B cell (primary cell): ENCODE data around the gene CR2. TPM values are rescaled to one million over a fixed set of nuclear protein-coding genes. Genes with fewer than 3 reads are reported as not detected.

Source experiments
- ATAC-seq: fragments of 200-7000 bp; cut with Tn5 transposase; one replicate; pipeline ENCODE4 v1.10.0; 2021; ENCODE audit warnings: low read depth, mild to moderate bottlenecking, moderate number of reproducible peaks, moderate library complexity
- CTCF ChIA-PET: fragments of 350-600 bp; sonication (Branson Sonifier 250); formaldehyde crosslinking; loops from one replicate; lab custom pipeline; 2021; ENCODE audit warnings: antibody characterized with exemption, inconsistent platforms; lab: Charles Lee
- POLR2A ChIA-PET: fragments of 350-600 bp; sonication (Branson Sonifier 250); formaldehyde crosslinking; loops from one replicate; lab custom pipeline; 2021; ENCODE audit warnings: antibody characterized with exemption; lab: Charles Lee
- DNase-seq: peaks from one replicate; pipeline ENCODE4 v3.0.0; 2013
- H2AFZ ChIP-seq: 2 replicates; pipeline ENCODE4 v1.6.1; 2012; ENCODE audit warnings: mild to moderate bottlenecking, low read depth, low read length; ENCODE audit not compliant: insufficient read depth, poor library complexity, severe bottlenecking
- H3K27ac ChIP-seq, 2 donors: 1 replicate in 1 of 2; 2 replicates in 1 of 2; pipeline ENCODE4 v1.5.1; 2012 to 2013; ENCODE audit warnings: low read length in 2 of 2, mild to moderate bottlenecking in 2 of 2, moderate library complexity in 1 of 2
- H3K27me3 ChIP-seq, 4 experiments: fragments of 200-600 bp in 1 of 4; sonication (generic) in 1 of 4; replicated peaks in 1 of 4; 1 replicate in 2 of 4; 2 replicates in 2 of 4; pipeline versions ENCODE4 v1.6.1 to v1.7.0; 2013 to 2016; ENCODE audit warnings: low read length in 3 of 4, mild to moderate bottlenecking in 2 of 4, mixed read lengths in 1 of 4, moderate library complexity in 1 of 4; ENCODE audit not compliant: insufficient read depth in 4 of 4, control insufficient read depth in 3 of 4; ENCODE audit errors: control extremely low read depth in 1 of 4
- H3K36me3 ChIP-seq, 2 experiments: replicated peaks in 1 of 2; 1 replicate in 1 of 2; 2 replicates in 1 of 2; pipeline versions ENCODE4 v1.6.1 to v1.7.1; 2013; ENCODE audit warnings: low read length in 1 of 2; ENCODE audit not compliant: insufficient read depth in 2 of 2, control insufficient read depth in 1 of 2; ENCODE audit errors: control extremely low read depth in 1 of 2, extremely low read depth in 1 of 2
- H3K4me1 ChIP-seq, 2 donors: fragments of 200-600 bp in 1 of 2; sonication (generic) in 1 of 2; 1 replicate in 1 of 2; 2 replicates in 1 of 2; pipeline versions ENCODE4 v1.5.1 to v1.6.1; 2013 to 2017; ENCODE audit warnings: low read length in 2 of 2; ENCODE audit not compliant: control insufficient read depth in 2 of 2, insufficient read depth in 2 of 2
- H3K4me2 ChIP-seq: replicated peaks from 2 replicates; pipeline ENCODE3; 2012; ENCODE audit warnings: mild to moderate bottlenecking, low read depth, low read length; ENCODE audit not compliant: poor library complexity, severe bottlenecking
- H3K4me3 ChIP-seq, 5 experiments: fragments of 200-600 bp in 1 of 5; sonication (generic) in 1 of 5; 1 replicate in 3 of 5; 2 replicates in 2 of 5; pipeline versions ENCODE4 v1.5.1 to v1.7.0; 2011 to 2016; ENCODE audit warnings: low read length in 4 of 5, mild to moderate bottlenecking in 4 of 5, low read depth in 2 of 5, control low read depth in 1 of 5, moderate library complexity in 1 of 5; ENCODE audit not compliant: insufficient read depth in 1 of 5; ENCODE audit errors: control extremely low read depth in 1 of 5, extremely low read depth in 1 of 5
- H3K79me2 ChIP-seq: fragments of 200-600 bp; sonication (generic); one replicate; pipeline ENCODE4 v1.6.0; 2016; ENCODE audit warnings: low read length; ENCODE audit not compliant: control insufficient read depth, insufficient read depth
- H3K9ac ChIP-seq: fragments of 200-600 bp; sonication (generic); 2 replicates; pipeline ENCODE4 v1.6.1; 2017; ENCODE audit warnings: mild to moderate bottlenecking, low read length, moderate library complexity
- H3K9me3 ChIP-seq, 3 donors: one replicate each; pipeline versions ENCODE4 v1.6.1 to v1.7.1; 2013; ENCODE audit warnings: low read length in 2 of 3; ENCODE audit not compliant: control insufficient read depth in 2 of 3, insufficient read depth in 1 of 3; ENCODE audit errors: control extremely low read depth in 1 of 3
- H4K20me1 ChIP-seq: 2 replicates; pipeline ENCODE4 v1.6.0; 2012; ENCODE audit warnings: mild to moderate bottlenecking, low read length; ENCODE audit not compliant: insufficient read depth, control insufficient read depth, poor library complexity, severe bottlenecking
- H3K27ac Mint-ChIP-seq: one replicate; pipeline ENCODE4 v1.8.0; 2021; ENCODE audit warnings: mixed read lengths
- H3K27me3 Mint-ChIP-seq: one replicate; pipeline ENCODE4 v1.8.0; 2021; ENCODE audit warnings: mixed read lengths
- H3K4me1 Mint-ChIP-seq: one replicate; pipeline ENCODE4 v1.8.0; 2021; ENCODE audit warnings: mixed read lengths
- H3K4me3 Mint-ChIP-seq: one replicate; pipeline ENCODE4 v1.8.0; 2021; ENCODE audit warnings: mixed read lengths
- H3K9me3 Mint-ChIP-seq: one replicate; pipeline ENCODE4 v1.8.0; 2022; ENCODE audit warnings: mixed read lengths; ENCODE audit not compliant: insufficient read depth
- CTCF ChIP-seq: fragments of 200-600 bp; IDR thresholded peaks from one replicate; pipeline ENCODE4 v1.8.0; 2022; ENCODE audit warnings: antibody characterized with exemption, mild to moderate bottlenecking
- EZH2 ChIP-seq: IDR thresholded peaks from 2 replicates; pipeline ENCODE4 v1.6.1; 2012; ENCODE audit warnings: borderline replicate concordance, low read depth, mild to moderate bottlenecking, moderate library complexity, low read length; ENCODE audit not compliant: insufficient read depth, poor library complexity, severe bottlenecking
- WGBS: methylation state at CpG from one replicate; pipeline ENCODE4 v1.1.5; 2013; ENCODE audit warnings: missing lambda C conversion rate; ENCODE audit not compliant: insufficient coverage; 5-methylcytosine and 5-hydroxymethylcytosine counted together
- intact Hi-C: fragments of 100-400 bp; cut with micrococcal nuclease; formaldehyde crosslinking; loops from one replicate; pipeline ENCODE4 v1.10.0; 2022
- polyA plus RNA-seq: library from polyadenylated mRNA; depleted of rRNA; stranded (reverse); fragments of >200 nt; gene quantifications from 2 replicates; pipeline ENCODE4 v1.2.3, GENCODE V29; 2012
- total RNA-seq, 2 donors: library from RNA; stranded (reverse); fragments of 120-200 nt in 1 of 2; gene quantifications; 1 replicate in 1 of 2; 2 replicates in 1 of 2; pipeline versions ENCODE4 v1.2.3 to v1.2.4, GENCODE V29; 2013 to 2022

The CR2 gene
- total and polyA plus RNA-seq, 2 donors (not counting 1 experiment from before 2014, with no cell fraction given) = 26.0 to 30.5 TPM

GRCh38 chr1:207486198-207486597 lies 32.1 kb downstream of the CR2 start:
- no peaks in the 10 kb centered on the region for H3K79me2 ChIP-seq
- WGBS = 97% methylated on average over 3 of the region's 3 CpGs
- no peaks in the 10 kb centered on the region for H3K4me1 ChIP-seq
- Mint-ChIP-seq H3K4me3 (no peak overlapping the region), H3K4me1 (no peaks in the 10 kb centered on the region), H3K9me3 (no peaks in the 10 kb centered on the region), H3K27me3 (no peaks in the 10 kb centered on the region), H3K27ac (peak overlapping the region; percentile 33)
- H2AFZ ChIP-seq = no peak overlapping the region
- no peak overlapping the region for H3K4me3 ChIP-seq
- H4K20me1 ChIP-seq = no peaks in the 10 kb centered on the region
- H3K4me2 ChIP-seq = no peak overlapping the region
- ChIA-PET CTCF (interaction anchor here (1.5 to 2.5 kb wide), 3 partner anchors 10 to 13 kb away, joined by 4 to 12 read pairs (median 7); partner anchors contain the start of gene CR1), POLR2A (no interaction called here)
- intact Hi-C loops = no loop called here
- H3K36me3 ChIP-seq = peaks cover 17 to 55% of the 10 kb centered on the region in 2 experiments
- ATAC-seq = no peak
- no peak overlapping the region for H3K9ac ChIP-seq
- no peaks in the 10 kb centered on the region for H3K27me3 ChIP-seq
- no peaks in the 10 kb centered on the region for H3K9me3 ChIP-seq
- DNase-seq = no peak
- TF ChIP-seq EZH2 (no peak), CTCF (no peak)
- H3K27ac ChIP-seq = peak overlapping the region in 1 of 2 donors; percentile 56

- H3K9me3 ChIP-seq = no peaks in the 10 kb centered on the region
- no peaks in the 10 kb centered on the region for H3K79me2 ChIP-seq
- H3K4me3 Mint-ChIP-seq = no peak overlapping the region
- no peak overlapping the region for H3K4me3 ChIP-seq
- intact Hi-C loops = no loop called here
- no peak overlapping the region for H3K4me2 ChIP-seq
- H3K9me3 Mint-ChIP-seq = no peaks in the 10 kb centered on the region
- peaks cover 0 to under 1% of the 10 kb centered on the region in 2 donors for H3K4me1 ChIP-seq
- H3K9ac ChIP-seq = no peak overlapping the region
- no peaks in the 10 kb centered on the region for H3K27me3 Mint-ChIP-seq
- H3K27ac ChIP-seq = no peak overlapping the region
- H2AFZ ChIP-seq = no peak overlapping the region
- peak overlapping the region; percentile 54 for H3K27ac Mint-ChIP-seq
- 97% methylated on average over 4 of the region's 4 CpGs for WGBS
- ChIA-PET POLR2A (no interaction called here), CTCF (interaction anchor here (0.8 to 2.5 kb wide), 5 partner anchors 9 to 74 kb away, joined by 3 to 12 read pairs (median 3); partner anchors contain the start of genes CR1 and CR2)
- no peak for ATAC-seq
- TF ChIP-seq CTCF = no peak
- TF ChIP-seq EZH2 = no peak
- H4K20me1 ChIP-seq = no peaks in the 10 kb centered on the region
- no peak for DNase-seq
- no peaks in the 10 kb centered on the region for H3K27me3 ChIP-seq
- H3K36me3 ChIP-seq = peaks cover 20 to 47% of the 10 kb centered on the region in 2 experiments
- no peaks in the 10 kb centered on the region for H3K4me1 Mint-ChIP-seq
These were observed 33.5 kb downstream of the CR2 start for GRCh38 chr1:207487636-207488035.
